H9 (cell line): ENCODE measurements around the gene MEPE. TPM values are rescaled to one million over a fixed set of nuclear protein-coding genes. Genes with fewer than 3 reads are reported as not detected.

Source experiments
- DNase-seq: peaks from one replicate; pipeline ENCODE4 v3.0.0-alpha.2; 2017
- H2AFZ ChIP-seq: one replicate; pipeline ENCODE4 v1.6.1; 2013; ENCODE audit warnings: mild to moderate bottlenecking, low read length, control low read depth, moderate library complexity
- H2AK5ac ChIP-seq: 2 replicates; pipeline ENCODE4 v1.6.1; 2013; ENCODE audit warnings: low read length, control low read depth, mixed read lengths; ENCODE audit not compliant: insufficient read length
- H2BK120ac ChIP-seq: one replicate; pipeline ENCODE4 v1.6.1; 2013; ENCODE audit warnings: low read depth, mild to moderate bottlenecking, low read length, control low read depth, inconsistent platforms; ENCODE audit not compliant: poor library complexity, severe bottlenecking
- H2BK12ac ChIP-seq: 2 replicates; pipeline ENCODE4 v1.6.1; 2013; ENCODE audit warnings: low read length, control low read depth, mixed read lengths, low read depth; ENCODE audit not compliant: insufficient read length
- H2BK15ac ChIP-seq: 2 replicates; pipeline ENCODE4 v1.6.1; 2013; ENCODE audit warnings: low read depth, low read length, control low read depth
- H2BK20ac ChIP-seq: one replicate; pipeline ENCODE4 v1.6.1; 2013; ENCODE audit warnings: low read depth, mild to moderate bottlenecking, low read length, control low read depth, inconsistent platforms; ENCODE audit not compliant: poor library complexity, severe bottlenecking
- H2BK5ac ChIP-seq: 2 replicates; pipeline ENCODE4 v1.6.1; 2013; ENCODE audit warnings: low read length, control low read depth, mixed read lengths; ENCODE audit not compliant: insufficient read length
- H3K14ac ChIP-seq: 2 replicates; pipeline ENCODE4 v1.6.1; 2013; ENCODE audit warnings: low read length, control low read depth; ENCODE audit not compliant: insufficient read depth
- H3K18ac ChIP-seq: 2 replicates; pipeline ENCODE4 v1.6.1; 2013; ENCODE audit warnings: low read depth, mild to moderate bottlenecking, mixed read lengths, low read length, control low read depth; ENCODE audit not compliant: insufficient read length
- H3K23ac ChIP-seq: 2 replicates; pipeline ENCODE4 v1.6.1; 2013; ENCODE audit warnings: low read length, control low read depth, mixed read lengths, low read depth; ENCODE audit not compliant: insufficient read length
- H3K23me2 ChIP-seq: 2 replicates; pipeline ENCODE4 v1.6.1; 2013; ENCODE audit warnings: low read depth, mild to moderate bottlenecking, mixed read lengths, low read length, control low read depth; ENCODE audit not compliant: insufficient read length, poor library complexity, severe bottlenecking
- H3K27ac ChIP-seq: 2 replicates; pipeline ENCODE4 v1.5.1; 2013; ENCODE audit warnings: low read length, control low read depth, mixed read lengths, low read depth; ENCODE audit not compliant: insufficient read length
- H3K27me3 ChIP-seq: 2 replicates; pipeline ENCODE4 v1.6.1; 2013; ENCODE audit warnings: low read length, control low read depth, inconsistent platforms; ENCODE audit not compliant: insufficient read depth
- H3K4ac ChIP-seq: 2 replicates; pipeline ENCODE4 v1.6.1; 2013; ENCODE audit warnings: low read depth, mild to moderate bottlenecking, control low read depth, inconsistent platforms, low read length, moderate library complexity
- H3K4me1 ChIP-seq: 2 replicates; pipeline ENCODE4 v1.6.1; 2013; ENCODE audit warnings: low read length, control low read depth, inconsistent platforms; ENCODE audit not compliant: insufficient read depth
- H3K4me2 ChIP-seq: 2 replicates; pipeline ENCODE4 v1.6.1; 2013; ENCODE audit warnings: low read length, control low read depth, mixed read lengths; ENCODE audit not compliant: insufficient read length, insufficient read depth
- H3K56ac ChIP-seq: 2 replicates; pipeline ENCODE4 v1.6.1; 2013; ENCODE audit warnings: low read depth, mild to moderate bottlenecking, mixed read lengths, low read length, control low read depth; ENCODE audit not compliant: insufficient read length
- H3K79me1 ChIP-seq: 2 replicates; pipeline ENCODE4 v1.6.1; 2013; ENCODE audit warnings: low read depth, mild to moderate bottlenecking, moderate library complexity, low read length, control low read depth, inconsistent platforms; ENCODE audit not compliant: insufficient read depth, poor library complexity, severe bottlenecking
- H3K79me2 ChIP-seq: 2 replicates; pipeline ENCODE4 v1.6.1; 2013; ENCODE audit warnings: low read length, control low read depth, inconsistent platforms; ENCODE audit not compliant: insufficient read depth
- H3K9ac ChIP-seq: 2 replicates; pipeline ENCODE4 v1.6.1; 2013; ENCODE audit warnings: low read length, control low read depth, mixed read lengths; ENCODE audit not compliant: insufficient read length; ENCODE audit errors: extremely low read depth
- H3K9me3 ChIP-seq: one replicate; pipeline ENCODE4 v1.6.1; 2013; ENCODE audit warnings: low read depth, low read length, inconsistent platforms; ENCODE audit not compliant: control insufficient read depth
- H3T11ph ChIP-seq: one replicate; pipeline ENCODE4 v1.6.1; 2013; ENCODE audit warnings: mild to moderate bottlenecking, low read length, control low read depth, inconsistent platforms
- H4K20me1 ChIP-seq: one replicate; pipeline ENCODE4 v1.6.1; 2013; ENCODE audit not compliant: control insufficient read depth, insufficient read length, insufficient read depth
- H4K5ac ChIP-seq: 2 replicates; pipeline ENCODE4 v1.6.1; 2013; ENCODE audit warnings: low read depth, mild to moderate bottlenecking, mixed read lengths, low read length, control low read depth; ENCODE audit not compliant: insufficient read length
- H4K8ac ChIP-seq: replicated peaks from 2 replicates; pipeline ENCODE4 v1.6.1; 2013; ENCODE audit warnings: low read length, control low read depth, mixed read lengths, low read depth; ENCODE audit not compliant: insufficient read length
- H4K91ac ChIP-seq: 2 replicates; pipeline ENCODE4 v1.6.1; 2013; ENCODE audit warnings: low read depth, mild to moderate bottlenecking, moderate library complexity, mixed read lengths, low read length, control low read depth; ENCODE audit not compliant: insufficient read length
- H3K27ac Mint-ChIP-seq, 3 experiments: 2 replicates in 2 of 3; 3 replicates in 1 of 3; pipeline ENCODE4 v1.8.0; 2020 to 2021; ENCODE audit warnings: mixed read lengths in 3 of 3, mild to moderate bottlenecking in 1 of 3, moderate library complexity in 1 of 3
- H3K27me3 Mint-ChIP-seq: 2 replicates; pipeline ENCODE4 v1.8.0; 2021; ENCODE audit warnings: low read depth, mild to moderate bottlenecking, moderate library complexity, mixed read lengths
- H3K36me3 Mint-ChIP-seq, 3 experiments: 2 replicates in 2 of 3; 3 replicates in 1 of 3; pipeline ENCODE4 v1.8.0; 2020 to 2021; ENCODE audit warnings: low read depth in 3 of 3, mixed read lengths in 3 of 3; ENCODE audit not compliant: insufficient read depth in 1 of 3
- H3K4me1 Mint-ChIP-seq, 2 experiments: 2 replicates each; pipeline ENCODE4 v1.8.0; 2020; ENCODE audit warnings: mixed read lengths in 2 of 2
- H3K4me3 Mint-ChIP-seq, 2 experiments: 2 replicates in 1 of 2; 3 replicates in 1 of 2; pipeline ENCODE4 v1.8.0; 2020 to 2021; ENCODE audit warnings: mild to moderate bottlenecking in 2 of 2, mixed read lengths in 2 of 2, moderate library complexity in 1 of 2
- H3K9me3 Mint-ChIP-seq, 2 experiments: 2 replicates in 1 of 2; 3 replicates in 1 of 2; pipeline ENCODE4 v1.8.0; 2020; ENCODE audit warnings: mild to moderate bottlenecking in 2 of 2, mixed read lengths in 2 of 2, moderate library complexity in 1 of 2
- CTCF ChIP-seq: fragments of 200-600 bp; sonication (generic); conservative IDR thresholded peaks from 3 replicates; pipeline ENCODE4 v1.8.0; 2021; ENCODE audit warnings: antibody characterized with exemption, mild to moderate bottlenecking
- WGBS: extraction: QIAGEN DNeasy Blood & Tissue Kit; methylation state at CpG from one replicate; pipeline ENCODE4 v1.1.7; 2013; ENCODE audit warnings: missing lambda C conversion rate, low lambda C conversion rate, mixed read lengths; ENCODE audit not compliant: insufficient read length; ENCODE audit errors: extremely low coverage; 5-methylcytosine and 5-hydroxymethylcytosine counted together
- total RNA-seq: library from RNA; stranded (reverse); gene quantifications from 2 replicates; pipeline ENCODE4 v1.2.1, GENCODE V29; 2021

The MEPE gene
- total RNA-seq, 1 experiment from 2014 or later = not detected

DNA sequence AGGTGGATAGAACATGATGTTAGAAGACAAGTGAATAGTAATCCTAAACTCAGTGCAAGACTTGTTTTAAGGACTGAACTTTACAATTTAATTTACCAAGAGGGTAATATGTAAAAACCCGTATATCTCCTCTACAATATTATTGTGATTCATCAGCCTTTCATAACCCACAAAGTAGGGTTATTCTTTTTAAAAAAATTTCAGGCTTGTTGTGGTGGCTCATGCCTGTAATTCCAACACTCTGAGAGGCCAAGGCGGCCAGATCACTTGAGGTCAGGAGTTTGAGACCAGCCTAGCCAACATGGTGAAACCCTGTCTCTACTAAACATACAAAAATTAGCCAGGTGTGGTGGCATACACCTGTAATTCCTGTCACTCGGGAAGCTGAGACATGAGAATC lies 26.2 kb upstream of the MEPE start:
- no peaks in the 10 kb centered on the region for H3K23me2 ChIP-seq
- no peak for DNase-seq
- Mint-ChIP-seq H3K9me3 (peaks cover 0 to 1% of the 10 kb centered on the region in 2 experiments; a peak in 1 of 5 replicates), H3K4me1 (no peaks in the 10 kb centered on the region; a peak in 2 of 4 replicates), H3K27ac (no peak overlapping the region), H3K4me3 (no peak overlapping the region), H3K27me3 (no peaks in the 10 kb centered on the region; the same call in 1 of the 2 replicates), H3K36me3 (peaks cover 0 to 2% (median 0%) of the 10 kb centered on the region in 3 experiments; a peak in 3 of 7 replicates)
- H3K4me2 ChIP-seq = no peak overlapping the region
- no peak overlapping the region for H2AK5ac ChIP-seq
- no peak overlapping the region for H4K91ac ChIP-seq
- no peak overlapping the region for H3K27ac ChIP-seq
- H3K9me3 ChIP-seq = no peaks in the 10 kb centered on the region
- H3K79me1 ChIP-seq = no peaks in the 10 kb centered on the region
- H2BK120ac ChIP-seq = no peak overlapping the region
- H3K23ac ChIP-seq = no peak overlapping the region
- no CpG with 5 or more reads among the region's 3 CpGs for WGBS
- no peak overlapping the region for H2BK5ac ChIP-seq
- no peak overlapping the region for H2BK20ac ChIP-seq
- H3K56ac ChIP-seq = no peak overlapping the region
- H4K20me1 ChIP-seq = no peaks in the 10 kb centered on the region
- H2BK15ac ChIP-seq = no peak overlapping the region
- H2BK12ac ChIP-seq = no peak overlapping the region
- H4K8ac ChIP-seq = no peak overlapping the region
- no peak overlapping the region for H3T11ph ChIP-seq
- H4K5ac ChIP-seq = no peak overlapping the region
- no peak overlapping the region for H3K18ac ChIP-seq
- no peak for TF ChIP-seq CTCF
- no peak overlapping the region for H3K9ac ChIP-seq
- H3K14ac ChIP-seq = no peak overlapping the region
- no peaks in the 10 kb centered on the region for H3K27me3 ChIP-seq
- no peak overlapping the region for H3K4ac ChIP-seq
- H3K4me1 ChIP-seq = no peaks in the 10 kb centered on the region
- no peak overlapping the region for H2AFZ ChIP-seq
- H3K79me2 ChIP-seq = no peaks in the 10 kb centered on the region
